ENCODE results near the gene CCK. TPM values are rescaled to one million over a fixed set of nuclear protein-coding genes. Genes with fewer than 3 reads are reported as not detected.
A peak's percentile ranks its signal among the peaks of the same experiment; 100 is the strongest.

The CCK gene
- polyA plus RNA-seq, 1 experiment = 3.7 TPM

GRCh38 chr3:42236611-42237010 is 29.4 kb downstream of the CCK start:
- no peak overlapping the region for H3K27ac ChIP-seq (ENCODE audit: low read depth, low read length)

DNA sequence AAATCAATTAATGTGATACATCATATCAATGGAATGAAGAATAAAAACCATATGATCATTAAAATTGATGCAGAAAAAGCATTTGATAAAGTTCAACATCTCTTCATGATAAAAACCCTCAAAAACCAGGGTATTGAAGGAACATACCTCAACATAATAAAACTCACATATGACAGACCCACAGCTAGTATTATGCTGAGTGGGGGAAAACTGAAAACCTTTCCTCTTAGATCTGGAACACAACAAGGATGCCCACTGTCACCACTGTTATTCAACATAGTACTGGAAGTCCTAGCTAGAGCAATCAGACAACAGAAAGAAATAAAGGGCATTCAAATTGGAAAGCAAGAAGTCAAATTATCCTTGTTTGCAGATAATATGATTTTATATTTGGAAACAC is 30.5 kb downstream of the CCK start:
- Histone ChIP-seq H3K9me3 (ENCODE audit: control insufficient read depth, insufficient read depth, low read length) (peaks cover 4% of the 10 kb centered on the region), H3K4me3 (ENCODE audit: low read depth, low read length) (no peak overlapping the region), H3K27ac (ENCODE audit: low read depth, low read length) (no peak overlapping the region), H3K27me3 (ENCODE audit: control insufficient read depth, insufficient read depth, low read length) (peaks cover under 1% of the 10 kb centered on the region)
- TF ChIP-seq CTCF (IDR thresholded peaks at IDR 0.05; ENCODE audit: low read depth, low read length) = no peak
- POLR2A ChIA-PET = no interaction called here
- no peak for DNase-seq (ENCODE audit: low read depth, low spot score)
- CTCF ChIA-PET = no interaction called here

More at GRCh38 chr3:42236611-42237010, 29.4 kb downstream of the CCK start:
- H3K4me3 ChIP-seq (ENCODE audit: low read depth, low read length) = no peak overlapping the region
- peaks cover 4% of the 10 kb centered on the region for H3K9me3 ChIP-seq (ENCODE audit: control insufficient read depth, insufficient read depth, low read length)
- no peak for DNase-seq (ENCODE audit: low read depth, low spot score)
- ChIA-PET CTCF (interaction anchor here (1.1 kb wide), 2 partner anchors 11 to 45 kb away, joined by 3 read pairs; no protein-coding TSS in a partner anchor), POLR2A (no interaction called here)
- H3K27me3 ChIP-seq (ENCODE audit: control insufficient read depth, insufficient read depth, low read length) = no peaks in the 10 kb centered on the region
- no peak for TF ChIP-seq CTCF (IDR thresholded peaks at IDR 0.05; ENCODE audit: low read depth, low read length)

DNA sequence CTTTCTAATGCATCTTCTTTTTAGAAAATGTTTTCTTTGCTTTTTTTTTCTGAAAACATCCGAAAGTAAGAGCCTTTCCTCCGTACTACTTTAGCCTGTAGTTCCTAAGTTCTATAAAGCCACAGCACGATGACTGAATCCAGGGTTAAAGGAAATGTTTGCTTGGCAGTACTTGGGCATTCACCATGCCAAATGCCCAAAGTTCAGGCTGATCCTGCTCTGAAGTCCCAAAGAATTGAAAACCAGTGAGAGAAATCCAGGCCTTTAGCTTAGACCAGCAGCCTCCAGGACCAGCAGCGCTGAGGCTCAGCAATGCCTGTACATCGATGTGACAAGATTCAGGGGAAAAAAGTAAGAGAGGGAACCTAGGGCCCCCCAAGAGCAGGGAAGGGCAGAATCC is 35.1 kb downstream of the CCK start:
- Histone ChIP-seq H3K9me3 (ENCODE audit: control insufficient read depth, insufficient read depth, low read length) (no peaks in the 10 kb centered on the region), H3K27ac (ENCODE audit: low read depth, low read length) (no peak overlapping the region), H3K4me3 (ENCODE audit: low read depth, low read length) (no peak overlapping the region), H3K27me3 (ENCODE audit: control insufficient read depth, insufficient read depth, low read length) (peaks cover 3% of the 10 kb centered on the region)
- ChIA-PET CTCF (interaction anchor here (2.9 to 3.6 kb wide), 3 partner anchors 16 to 317 kb away, joined by 14 to 72 read pairs (median 26); no protein-coding TSS in a partner anchor), POLR2A (no interaction called here)
- TF ChIP-seq CTCF (IDR thresholded peaks at IDR 0.05; ENCODE audit: low read depth, low read length) = no peak
- DNase-seq (ENCODE audit: low read depth, low spot score) = no peak

- POLR2A ChIA-PET = no interaction called here
- H3K9me3 ChIP-seq (ENCODE audit: control insufficient read depth, insufficient read depth, low read length) = no peaks in the 10 kb centered on the region
- H3K4me3 ChIP-seq (ENCODE audit: low read depth, low read length) = no peak overlapping the region; the same call in 1 of the 2 replicates
- CTCF ChIA-PET = interaction anchor here (0.6 to 3.6 kb wide), 48 partner anchors 9 to 610 kb away, joined by 3 to 72 read pairs (median 4); no protein-coding TSS in a partner anchor
- peak; percentile 33 for DNase-seq (ENCODE audit: low read depth, low spot score)
- H3K27ac ChIP-seq (ENCODE audit: low read depth, low read length) = no peak overlapping the region
- peak; percentile 73 for TF ChIP-seq CTCF (IDR thresholded peaks at IDR 0.05; ENCODE audit: low read depth, low read length)
- peaks cover 3% of the 10 kb centered on the region for H3K27me3 ChIP-seq (ENCODE audit: control insufficient read depth, insufficient read depth, low read length)
Observed at GRCh38 chr3:42229942-42230688, 35.9 kb downstream of the CCK start.

DNA sequence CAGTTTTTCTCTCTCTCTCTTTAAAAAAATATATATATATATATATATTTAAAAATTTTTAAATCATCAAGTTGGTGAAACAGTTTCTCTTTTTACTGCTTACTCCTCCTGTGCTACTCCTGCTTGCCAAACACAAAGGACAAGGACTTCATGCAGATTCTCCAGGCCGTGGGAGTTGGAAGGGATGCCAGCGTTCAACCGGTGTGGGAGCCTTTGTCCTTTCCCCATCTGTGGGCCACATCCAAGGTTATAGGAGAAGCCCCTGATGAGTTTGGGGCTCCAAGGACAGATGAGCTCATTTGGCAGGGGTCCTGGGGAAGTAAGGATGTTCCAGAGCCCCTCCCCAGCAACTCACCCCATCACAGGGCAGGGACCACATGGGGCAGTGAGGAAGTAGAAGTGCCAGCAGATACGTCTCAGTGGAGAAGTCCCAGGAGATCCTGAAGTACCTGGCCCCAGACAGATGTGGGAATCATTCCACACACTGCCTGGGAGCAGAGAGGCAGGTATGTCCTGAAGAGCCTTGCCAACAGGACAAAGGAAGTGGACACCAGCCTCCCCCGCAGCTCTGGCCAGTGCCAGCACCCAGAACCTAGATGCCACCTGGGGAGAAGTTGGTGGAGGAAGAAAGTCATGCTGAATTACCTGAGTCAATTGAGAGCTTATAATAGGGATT is 36.6 kb downstream of the CCK start:
- TF ChIP-seq CTCF (IDR thresholded peaks at IDR 0.05; ENCODE audit: low read depth, low read length) = no peak
- H3K27me3 ChIP-seq (ENCODE audit: control insufficient read depth, insufficient read depth, low read length) = peaks cover 3% of the 10 kb centered on the region
- H3K27ac ChIP-seq (ENCODE audit: low read depth, low read length) = no peak overlapping the region
- ChIA-PET POLR2A (no interaction called here), CTCF (interaction anchor here (0.6 to 3.6 kb wide), 48 partner anchors 8 to 610 kb away, joined by 3 to 72 read pairs (median 4); no protein-coding TSS in a partner anchor)
- H3K9me3 ChIP-seq (ENCODE audit: control insufficient read depth, insufficient read depth, low read length) = no peaks in the 10 kb centered on the region
- DNase-seq (ENCODE audit: low read depth, low spot score) = no peak
- H3K4me3 ChIP-seq (ENCODE audit: low read depth, low read length) = no peak overlapping the region
